HG03558 (cell line): ENCODE data around the gene HNRNPH1.

Experiments used
- ATAC-seq: cut with Tn5 transposase; IDR thresholded peaks from one replicate; pipeline ENCODE4 v1.9.1; 2021; ENCODE audit warnings: moderate number of reproducible peaks; ENCODE audit not compliant: unreplicated experiment; ENCODE audit errors: extremely low read depth

HNRNPH1 gene

GRCh38 chr5:179623906-179624741 is 653 bp upstream of the HNRNPH1 start:
- ATAC-seq = no peak

- ATAC-seq = no peak
Observed at GRCh38 chr5:179621551-179622214, 1.8 kb downstream of the HNRNPH1 start.

DNA sequence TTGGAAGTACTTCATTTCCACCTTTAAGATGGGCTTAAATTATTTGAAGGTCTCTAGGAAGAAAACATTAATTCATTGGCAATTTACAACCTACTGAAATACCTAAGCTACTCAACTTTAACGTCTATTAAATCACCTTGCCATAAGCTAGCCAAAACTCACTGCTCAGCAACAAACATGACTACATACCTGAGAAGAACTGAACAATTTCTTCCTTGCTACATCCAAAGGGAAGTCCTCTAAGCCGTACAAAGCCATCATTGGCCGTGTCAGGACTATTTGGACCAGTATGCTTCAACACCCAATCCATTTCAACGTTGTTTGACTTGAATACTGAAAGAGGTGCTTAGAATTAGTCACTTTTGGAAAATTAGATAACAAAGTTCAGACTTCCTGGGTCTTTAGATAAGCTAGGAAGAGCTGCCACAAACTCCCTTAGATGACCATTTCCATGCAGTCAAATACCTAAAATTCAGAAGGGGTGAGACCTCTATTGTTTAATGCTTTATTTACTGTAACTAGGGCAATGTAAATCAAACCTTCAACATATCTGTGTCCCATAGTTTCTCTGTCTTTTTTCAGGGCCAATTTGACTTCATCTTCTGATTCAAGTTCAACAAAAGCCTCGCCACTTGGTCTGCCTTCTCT is 2.6 kb downstream of the HNRNPH1 start:
- ATAC-seq = no peak

GRCh38 chr5:179620293-179620692 is 3.2 kb downstream of the HNRNPH1 start:
- no peak for ATAC-seq

GRCh38 chr5:179619776-179620175 is 3.7 kb downstream of the HNRNPH1 start:
- ATAC-seq = no peak

DNA sequence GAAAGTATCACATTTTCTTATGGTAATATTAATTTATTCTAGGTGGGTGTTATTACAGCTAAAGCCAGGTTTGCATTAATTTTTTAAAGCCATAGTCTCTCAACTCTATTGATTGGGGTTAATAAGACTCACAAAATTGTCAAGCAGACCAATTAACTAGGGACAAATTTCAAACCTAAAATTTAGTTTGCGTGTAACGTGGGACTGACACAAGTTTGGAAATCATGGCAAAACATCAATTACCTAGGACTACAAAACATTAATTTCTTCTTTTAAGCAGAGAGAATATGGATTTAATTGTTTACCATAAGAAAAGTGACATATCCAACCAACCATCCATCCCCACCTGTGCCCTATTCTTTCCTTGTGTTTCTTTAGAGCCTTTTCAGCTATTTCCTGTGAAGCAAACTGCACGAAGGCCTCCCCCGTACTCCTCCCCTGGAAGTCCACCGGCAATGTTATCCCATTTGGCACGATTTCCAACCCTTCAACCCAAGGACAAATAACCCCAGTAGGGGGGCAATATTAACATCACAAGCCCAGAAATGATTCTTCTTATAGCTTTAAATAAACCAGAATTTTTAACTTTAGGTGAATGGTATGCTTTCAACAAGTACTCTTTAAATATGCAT is 4.4 kb downstream of the HNRNPH1 start:
- no peak for ATAC-seq

- ATAC-seq = no peak
Observed at GRCh38 chr5:179617930-179618329, 5.5 kb downstream of the HNRNPH1 start.

DNA sequence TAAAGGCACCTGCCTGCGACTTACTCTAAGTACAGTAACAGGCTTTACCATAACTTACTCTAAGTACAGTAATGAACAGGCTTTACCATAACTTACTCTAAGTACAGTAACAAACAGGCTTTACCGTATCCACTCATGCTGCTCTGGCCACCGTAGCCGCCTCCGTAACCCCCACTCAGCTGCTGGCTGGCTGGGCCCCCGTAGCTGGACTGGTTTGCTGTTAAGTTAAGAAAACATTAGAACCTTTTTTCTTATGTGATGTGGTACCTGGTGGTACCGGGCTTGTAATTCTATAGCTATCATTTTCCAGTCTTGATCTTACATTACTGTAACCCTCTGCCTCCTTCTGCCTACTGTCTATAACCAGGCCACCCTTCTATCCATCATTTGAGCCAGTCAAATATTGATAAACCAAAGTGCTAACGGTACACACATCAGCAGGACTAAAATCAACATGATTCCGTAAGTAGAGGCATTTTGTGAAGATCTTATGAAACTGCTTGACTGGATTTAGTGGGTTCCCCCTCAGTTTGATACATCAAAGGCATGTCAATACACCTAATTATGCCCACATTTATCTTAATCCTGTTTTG is 7.4 kb downstream of the HNRNPH1 start:
- no peak for ATAC-seq

- ATAC-seq = no peak
Observed at GRCh38 chr5:179615203-179615602, 8.3 kb downstream of the HNRNPH1 start.

DNA sequence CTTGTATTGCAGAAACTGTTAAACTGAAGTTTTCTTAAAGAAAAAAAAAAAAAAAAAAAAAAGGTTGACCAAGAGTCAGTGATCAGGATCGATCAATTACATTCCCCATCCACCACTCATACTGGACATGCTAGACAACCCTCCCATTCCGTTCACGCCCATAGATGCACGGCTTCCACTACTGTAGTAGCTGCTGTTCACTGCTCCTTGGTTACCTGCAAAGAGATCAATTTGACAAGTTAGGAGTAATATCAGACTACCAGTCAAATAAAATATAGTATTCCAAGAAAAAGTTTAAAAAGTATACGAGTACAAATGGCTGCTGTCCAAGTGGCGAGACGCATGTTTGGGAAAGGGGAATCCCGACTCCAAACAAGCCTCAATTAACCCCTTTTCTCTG is 8.7 kb downstream of the HNRNPH1 start:
- ATAC-seq = no peak

- no peak for ATAC-seq
Observed at GRCh38 chr5:179613460-179614071, 9.9 kb downstream of the HNRNPH1 start.

DNA sequence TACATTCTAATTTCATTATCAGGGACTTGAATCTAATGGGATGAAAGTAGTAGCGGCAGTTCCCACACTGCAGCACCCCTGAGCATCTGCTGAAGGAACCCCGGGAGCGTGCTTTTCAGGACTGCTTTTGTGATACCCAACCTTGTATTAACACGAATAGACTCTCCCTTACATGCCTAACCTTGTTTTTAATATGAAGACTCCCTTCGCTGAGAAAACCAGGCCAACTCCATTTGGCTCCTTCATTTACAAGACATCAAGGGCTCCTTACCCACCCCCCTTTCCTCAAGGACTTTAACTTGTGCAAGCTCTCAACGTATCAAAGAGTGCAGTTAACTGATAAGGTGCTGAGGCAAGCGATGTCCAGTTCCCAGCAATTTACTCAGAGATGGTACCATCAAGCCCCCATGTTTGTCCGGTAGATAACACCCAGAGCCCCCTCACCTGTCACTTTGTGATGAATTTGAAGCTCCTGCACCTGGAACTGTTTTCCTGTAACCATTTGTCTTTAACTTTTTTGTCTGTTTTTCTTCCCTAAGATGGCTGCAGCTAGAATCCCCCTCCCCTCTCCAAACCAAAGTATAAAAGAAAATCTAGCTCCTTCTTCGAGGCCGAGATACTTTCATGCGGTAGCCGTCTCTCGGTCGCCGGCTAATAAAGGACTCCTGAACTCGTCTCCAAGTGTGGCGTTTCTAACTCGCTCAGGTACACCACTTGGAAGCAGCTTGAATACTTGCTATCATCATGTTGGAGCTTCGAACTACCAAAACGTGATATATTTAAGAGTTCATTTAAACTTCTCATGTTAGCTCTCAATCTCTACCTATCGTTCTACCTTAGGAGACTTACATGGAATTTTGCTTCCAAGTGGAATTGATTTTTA is 10.7 kb downstream of the HNRNPH1 start:
- ATAC-seq = no peak

DNA sequence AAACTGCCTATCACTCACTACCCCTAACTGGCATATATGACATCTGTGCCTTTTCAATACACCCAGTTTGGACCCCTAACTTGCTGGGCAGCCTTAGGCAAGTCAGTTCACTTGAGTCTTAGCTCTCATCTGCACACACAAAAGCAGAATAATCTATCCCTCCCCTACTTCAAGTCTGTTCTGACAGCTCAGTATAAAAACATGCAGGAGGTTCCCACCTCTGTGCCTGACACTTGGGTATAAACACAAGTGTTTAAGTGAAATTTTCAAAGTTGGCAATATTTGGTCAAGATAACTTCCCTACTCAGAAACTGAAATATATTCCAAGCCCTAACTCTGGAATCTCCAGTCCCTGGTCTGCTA is 12.6 kb downstream of the HNRNPH1 start:
- no peak for ATAC-seq

- no peak for ATAC-seq
Observed at GRCh38 chr5:179610109-179610902, 13.2 kb downstream of the HNRNPH1 start.

GRCh38 chr5:179609834-179610108 is 13.7 kb downstream of the HNRNPH1 start:
- ATAC-seq = no peak

DNA sequence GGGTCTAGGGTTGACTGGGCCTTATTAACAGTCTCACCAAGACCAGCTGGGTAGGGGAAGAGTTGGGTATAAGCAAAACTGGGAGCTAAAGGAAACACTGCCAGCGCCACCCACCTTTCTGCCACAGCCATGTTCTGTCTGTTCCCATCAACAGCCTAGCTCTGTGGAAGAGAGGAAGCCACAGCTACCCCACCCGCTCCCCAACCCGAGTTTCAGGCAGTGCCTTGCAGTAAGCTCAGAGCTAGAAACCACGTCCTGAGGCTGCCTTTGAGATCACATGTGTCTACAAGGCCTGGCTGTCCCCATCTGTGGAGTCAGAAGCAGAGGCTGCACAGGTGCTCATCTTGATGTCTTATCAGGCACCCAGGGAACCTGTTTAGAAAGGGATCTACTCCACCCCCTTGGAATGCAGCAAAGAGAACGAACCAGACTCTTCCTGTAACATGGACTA is 15.3 kb downstream of the HNRNPH1 start:
- no peak for ATAC-seq

DNA sequence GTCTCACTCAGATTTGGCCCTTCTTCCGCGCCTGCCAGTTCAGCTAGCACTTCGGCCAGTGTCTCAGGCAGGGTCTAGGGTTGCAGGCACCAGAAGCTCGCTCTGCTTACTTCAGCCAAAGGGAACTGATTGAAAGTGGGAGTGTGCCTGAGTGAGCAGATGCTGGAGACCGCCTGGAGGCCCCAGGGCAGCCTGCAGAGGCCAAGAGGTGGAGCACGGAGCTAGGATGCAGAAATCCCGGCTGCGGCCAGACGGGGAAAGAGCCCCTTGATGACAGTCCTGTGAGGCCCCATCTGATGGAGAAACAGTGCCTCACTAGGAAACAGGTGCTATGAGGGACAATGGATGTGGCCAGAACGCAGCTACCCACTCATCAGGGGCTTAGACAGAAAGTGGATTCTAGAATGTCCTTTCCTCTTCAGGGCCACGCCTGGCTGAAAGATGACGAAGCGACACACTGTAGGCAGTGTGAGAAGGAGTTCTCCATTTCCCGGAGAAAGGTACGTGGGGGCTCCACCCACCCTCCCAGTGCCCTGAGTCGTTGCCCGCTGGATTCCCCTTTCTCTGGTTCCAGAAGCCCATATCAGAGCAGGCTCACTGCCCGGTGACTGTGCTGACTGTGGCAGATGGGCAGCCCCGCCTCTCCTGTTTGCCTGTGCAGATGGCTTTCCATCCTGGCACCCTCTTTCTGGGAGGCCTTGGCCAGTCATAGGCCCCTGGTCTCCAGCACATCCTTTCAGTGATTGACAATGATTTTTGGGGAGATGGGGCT is 16.1 kb downstream of the HNRNPH1 start:
- ATAC-seq = no peak

DNA sequence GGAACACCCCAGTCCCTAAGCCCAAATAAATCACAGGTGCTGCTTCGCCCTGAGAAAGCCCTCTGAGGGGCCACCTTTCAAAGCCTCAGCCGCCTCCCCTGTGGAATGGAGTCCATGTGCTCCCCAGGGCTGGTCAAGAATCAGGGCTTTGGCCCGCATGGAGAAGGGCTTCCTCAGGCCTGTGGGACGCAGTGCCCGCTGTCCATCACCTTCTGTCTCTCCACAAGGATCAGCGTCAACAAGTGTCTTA is 16.6 kb downstream of the HNRNPH1 start:
- ATAC-seq = no peak
